CD14-positive monocyte (primary cell): ENCODE results near the gene ANKRD29. TPM values are rescaled to one million over a fixed set of nuclear protein-coding genes. Genes with fewer than 3 reads are reported as not detected.

Experiments
- DNase-seq, 3 donors: peaks; one replicate each; pipeline ENCODE4 v3.0.0-alpha.2; 2011 to 2022
- H2AFZ ChIP-seq: 2 replicates; pipeline ENCODE4 v1.6.0; 2012; ENCODE audit warnings: mild to moderate bottlenecking, low read depth, low read length, inconsistent platforms; ENCODE audit not compliant: insufficient read depth, poor library complexity, severe bottlenecking
- H3K27ac ChIP-seq, 2 donors: 1 replicate in 1 of 2; 2 replicates in 1 of 2; pipeline ENCODE4 v1.5.1; 2012 to 2013; ENCODE audit warnings: low read length in 2 of 2, control low read depth in 1 of 2, inconsistent platforms in 1 of 2, low read depth in 1 of 2, mild to moderate bottlenecking in 1 of 2
- H3K27me3 ChIP-seq, 2 donors: one replicate each; pipeline versions ENCODE4 v1.6.0 to v1.6.1; 2011 to 2013; ENCODE audit warnings: low read length in 2 of 2; ENCODE audit not compliant: control insufficient read depth in 2 of 2, insufficient read depth in 2 of 2
- H3K36me3 ChIP-seq, 2 donors: replicated peaks in 1 of 2; 1 replicate in 1 of 2; 2 replicates in 1 of 2; pipeline versions ENCODE4 v1.5.1 to v1.6.1; 2012 to 2013; ENCODE audit warnings: low read length in 2 of 2, control low read depth in 1 of 2, inconsistent platforms in 1 of 2, mild to moderate bottlenecking in 1 of 2; ENCODE audit not compliant: insufficient read depth in 2 of 2, control insufficient read depth in 1 of 2
- H3K4me1 ChIP-seq, 2 donors: 1 replicate in 1 of 2; 2 replicates in 1 of 2; pipeline versions ENCODE4 v1.5.1 to v1.6.1; 2012 to 2013; ENCODE audit warnings: low read length in 2 of 2, control low read depth in 1 of 2, inconsistent platforms in 1 of 2, mild to moderate bottlenecking in 1 of 2, moderate library complexity in 1 of 2; ENCODE audit not compliant: insufficient read depth in 2 of 2, control insufficient read depth in 1 of 2
- H3K4me2 ChIP-seq: replicated peaks from 2 replicates; pipeline ENCODE3; 2012; ENCODE audit warnings: low read length, moderate library complexity, mild to moderate bottlenecking; ENCODE audit not compliant: poor library complexity, severe bottlenecking; ENCODE audit errors: extremely low read depth
- H3K4me3 ChIP-seq, 3 experiments: fragments of 200-600 bp in 1 of 3; sonication (generic) in 1 of 3; replicated peaks in 1 of 3; 1 replicate in 2 of 3; 2 replicates in 1 of 3; pipeline ENCODE4 v1.5.1; 2011 to 2013; ENCODE audit warnings: low read length in 3 of 3, mild to moderate bottlenecking in 3 of 3, control low read depth in 2 of 3, low read depth in 2 of 3, inconsistent platforms in 1 of 3, moderate library complexity in 1 of 3
- H3K79me2 ChIP-seq: 2 replicates; pipeline ENCODE4 v1.6.0; 2012; ENCODE audit warnings: mild to moderate bottlenecking, control low read depth, inconsistent platforms, low read length, moderate library complexity; ENCODE audit not compliant: insufficient read depth
- H3K9ac ChIP-seq: 2 replicates; pipeline ENCODE4 v1.6.0; 2017; ENCODE audit warnings: low read length, mild to moderate bottlenecking; ENCODE audit not compliant: insufficient read depth, poor library complexity, severe bottlenecking
- H3K9me3 ChIP-seq, 2 donors: replicated peaks in 1 of 2; 1 replicate in 1 of 2; 2 replicates in 1 of 2; pipeline versions ENCODE4 v1.5.1 to v1.6.1; 2012 to 2013; ENCODE audit warnings: low read length in 2 of 2, control low read depth in 1 of 2; ENCODE audit not compliant: control insufficient read depth in 1 of 2, insufficient read depth in 1 of 2
- H4K20me1 ChIP-seq: 2 replicates; pipeline ENCODE4 v1.6.0; 2012; ENCODE audit warnings: mild to moderate bottlenecking, low read length, control low read depth, moderate library complexity; ENCODE audit not compliant: insufficient read depth
- H3K27ac Mint-ChIP-seq, 7 donors: one replicate each; pipeline ENCODE4 v1.8.0; 2020; ENCODE audit warnings: mild to moderate bottlenecking in 7 of 7, mixed read lengths in 7 of 7, moderate library complexity in 6 of 7, inconsistent platforms in 2 of 7
- H3K27me3 Mint-ChIP-seq, 3 donors: one replicate each; pipeline ENCODE4 v1.8.0; 2021 to 2022; ENCODE audit warnings: low read depth in 3 of 3, mild to moderate bottlenecking in 3 of 3, mixed read lengths in 3 of 3, moderate library complexity in 3 of 3, inconsistent platforms in 1 of 3
- H3K36me3 Mint-ChIP-seq, 2 donors: one replicate each; pipeline ENCODE4 v1.8.0; 2020; ENCODE audit warnings: mixed read lengths in 2 of 2, inconsistent platforms in 1 of 2, mild to moderate bottlenecking in 1 of 2
- H3K4me1 Mint-ChIP-seq: one replicate; pipeline ENCODE4 v1.8.0; 2020; ENCODE audit warnings: mild to moderate bottlenecking, mixed read lengths
- H3K4me3 Mint-ChIP-seq, 2 donors: one replicate each; pipeline ENCODE4 v1.8.0; 2020; ENCODE audit warnings: mild to moderate bottlenecking in 2 of 2, mixed read lengths in 2 of 2, moderate library complexity in 1 of 2
- H3K9me3 Mint-ChIP-seq, 7 donors: one replicate each; pipeline ENCODE4 v1.8.0; 2020 to 2022; ENCODE audit warnings: mixed read lengths in 7 of 7, mild to moderate bottlenecking in 6 of 7, moderate library complexity in 6 of 7, inconsistent platforms in 2 of 7
- WGBS: methylation state at CpG from one replicate; pipeline ENCODE4 v1.1.5; 2013; ENCODE audit warnings: missing lambda C conversion rate; ENCODE audit not compliant: insufficient coverage; 5-methylcytosine and 5-hydroxymethylcytosine counted together
- intact Hi-C, 2 donors: fragments of 100-400 bp; cut with micrococcal nuclease; formaldehyde crosslinking; loops; one replicate each; pipeline versions ENCODE4 v1.15.0 to v1.15.1; 2023
- polyA plus RNA-seq, 3 donors: library from polyadenylated mRNA; depleted of rRNA in 1 of 3; unstranded in 2 of 3; stranded (reverse) in 1 of 3; fragments of 300-500 nt in 2 of 3; fragments of >200 nt in 1 of 3; fragmentation: Illumina TruSeq in 2 of 3; gene quantifications; 1 replicate in 2 of 3; 2 replicates in 1 of 3; pipeline ENCODE4 v1.2.3, GENCODE V29; 2012 to 2021
- TF ChIP-seq, protein P1 (sequence below): fragments of 200-600 bp; IDR thresholded peaks from one replicate; pipeline ENCODE4 v1.8.0; 2022; ENCODE audit warnings: antibody characterized with exemption, mild to moderate bottlenecking

ANKRD29 gene
- polyA plus RNA-seq, 3 donors: 0.03 to 0.11 TPM; not detected in 1

GRCh38 chr18:23668731-23669130 is 6.0 kb upstream of the ANKRD29 start:
- Histone ChIP-seq H2AFZ (no peak overlapping the region), H3K9me3 (no peaks in the 10 kb centered on the region), H3K27me3 (peaks cover 10 to 17% of the 10 kb centered on the region in 2 donors), H3K36me3 (no peaks in the 10 kb centered on the region), H3K4me1 (peaks cover 0 to 4% of the 10 kb centered on the region in 2 donors), H3K27ac (no peak overlapping the region), H3K9ac (no peak overlapping the region), H3K4me3 (no peak overlapping the region), H3K79me2 (no peaks in the 10 kb centered on the region), H3K4me2 (no peak overlapping the region), H4K20me1 (no peaks in the 10 kb centered on the region)
- Mint-ChIP-seq H3K4me1 (peaks cover 5% of the 10 kb centered on the region), H3K36me3 (no peaks in the 10 kb centered on the region), H3K27ac (no peak overlapping the region), H3K9me3 (peaks cover 0 to 3% (median 0%) of the 10 kb centered on the region in 7 donors), H3K4me3 (no peak overlapping the region), H3K27me3 (peaks cover 28 to 41% (median 29%) of the 10 kb centered on the region in 3 donors)
- DNase-seq: no peak
- intact Hi-C loops: no loop called here
- WGBS: 86% methylated on average over 1 of the region's 4 CpGs
- TF ChIP-seq, protein P1, sequence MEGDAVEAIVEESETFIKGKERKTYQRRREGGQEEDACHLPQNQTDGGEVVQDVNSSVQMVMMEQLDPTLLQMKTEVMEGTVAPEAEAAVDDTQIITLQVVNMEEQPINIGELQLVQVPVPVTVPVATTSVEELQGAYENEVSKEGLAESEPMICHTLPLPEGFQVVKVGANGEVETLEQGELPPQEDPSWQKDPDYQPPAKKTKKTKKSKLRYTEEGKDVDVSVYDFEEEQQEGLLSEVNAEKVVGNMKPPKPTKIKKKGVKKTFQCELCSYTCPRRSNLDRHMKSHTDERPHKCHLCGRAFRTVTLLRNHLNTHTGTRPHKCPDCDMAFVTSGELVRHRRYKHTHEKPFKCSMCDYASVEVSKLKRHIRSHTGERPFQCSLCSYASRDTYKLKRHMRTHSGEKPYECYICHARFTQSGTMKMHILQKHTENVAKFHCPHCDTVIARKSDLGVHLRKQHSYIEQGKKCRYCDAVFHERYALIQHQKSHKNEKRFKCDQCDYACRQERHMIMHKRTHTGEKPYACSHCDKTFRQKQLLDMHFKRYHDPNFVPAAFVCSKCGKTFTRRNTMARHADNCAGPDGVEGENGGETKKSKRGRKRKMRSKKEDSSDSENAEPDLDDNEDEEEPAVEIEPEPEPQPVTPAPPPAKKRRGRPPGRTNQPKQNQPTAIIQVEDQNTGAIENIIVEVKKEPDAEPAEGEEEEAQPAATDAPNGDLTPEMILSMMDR: no peak

DNA sequence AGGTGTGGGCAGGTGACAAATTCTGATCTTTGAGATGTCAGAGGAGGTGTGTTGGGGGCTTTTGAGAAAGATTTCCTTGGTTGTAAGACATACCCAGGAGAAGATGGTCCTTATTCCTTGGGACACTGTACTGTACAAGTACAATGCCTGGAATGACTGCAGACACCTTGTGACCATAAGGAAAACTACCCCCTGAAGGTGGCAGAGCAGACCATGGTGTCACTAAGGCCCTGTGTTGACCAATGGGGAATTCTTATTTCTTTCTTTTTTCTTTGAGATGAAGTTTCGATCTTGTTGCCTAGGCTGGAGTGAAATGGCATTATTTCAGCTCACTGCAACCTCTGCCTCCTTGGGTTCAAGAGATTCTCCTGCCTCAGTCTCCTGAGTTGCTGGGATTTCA is 4.4 kb upstream of the ANKRD29 start:
- TF ChIP-seq, protein P1: no peak
- no peak for DNase-seq
- WGBS: no CpG with 5 or more reads among the region's 1 CpG
- intact Hi-C loops: no loop called here
- Mint-ChIP-seq H3K4me3 (no peak overlapping the region), H3K4me1 (peaks cover 15% of the 10 kb centered on the region), H3K36me3 (peaks cover 0 to 3% of the 10 kb centered on the region in 2 donors), H3K9me3 (peaks cover 0 to 14% (median 2%) of the 10 kb centered on the region in 7 donors), H3K27ac (no peak overlapping the region), H3K27me3 (peaks cover 35 to 51% (median 39%) of the 10 kb centered on the region in 3 donors)
- Histone ChIP-seq H3K36me3 (no peaks in the 10 kb centered on the region), H3K4me3 (no peak overlapping the region), H3K79me2 (no peaks in the 10 kb centered on the region), H3K27ac (no peak overlapping the region), H3K9me3 (no peaks in the 10 kb centered on the region), H3K4me2 (no peak overlapping the region), H2AFZ (no peak overlapping the region), H4K20me1 (no peaks in the 10 kb centered on the region), H3K27me3 (peaks cover 21 to 29% of the 10 kb centered on the region in 2 donors), H3K9ac (no peak overlapping the region), H3K4me1 (peaks cover 9 to 16% of the 10 kb centered on the region in 2 donors)
